Fibroblast of lung (primary cell): ENCODE measurements around the gene HIGD2A. TPM values are rescaled to one million over a fixed set of nuclear protein-coding genes. Genes with fewer than 3 reads are reported as not detected.

ENCODE experiments used
- DNase-seq, 2 donors: peaks; one replicate each; pipeline versions ENCODE4 v3.0.0 to v3.0.0-alpha.2; 2010; ENCODE audit warnings: low read depth in 2 of 2
- H2AFZ ChIP-seq: 2 replicates; pipeline ENCODE4 v1.5.1; 2012; ENCODE audit warnings: low read length, control low read depth, inconsistent platforms
- H3K27ac ChIP-seq: 2 replicates; pipeline ENCODE4 v1.5.1; 2011; ENCODE audit warnings: low read length, control low read depth; ENCODE audit not compliant: insufficient read depth
- H3K27me3 ChIP-seq: 2 replicates; pipeline ENCODE4 v1.5.1; 2011; ENCODE audit warnings: mild to moderate bottlenecking, low read length; ENCODE audit not compliant: control insufficient read depth, insufficient read depth
- H3K36me3 ChIP-seq: 2 replicates; pipeline ENCODE4 v1.5.1; 2011; ENCODE audit warnings: low read length; ENCODE audit not compliant: control insufficient read depth, insufficient read depth
- H3K4me1 ChIP-seq: 2 replicates; pipeline ENCODE4 v1.5.1; 2011; ENCODE audit warnings: low read length; ENCODE audit not compliant: control insufficient read depth, insufficient read depth; ENCODE audit errors: extremely low read depth
- H3K4me2 ChIP-seq: 2 replicates; pipeline ENCODE4 v1.5.1; 2011; ENCODE audit warnings: low read length, control low read depth; ENCODE audit not compliant: insufficient read depth; ENCODE audit errors: extremely low read depth
- H3K4me3 ChIP-seq, 4 experiments: fragments of 200-600 bp in 1 of 4; sonication (generic) in 1 of 4; replicated peaks in 1 of 4; 2 replicates each; pipeline ENCODE4 v1.5.1; 2011 to 2016; ENCODE audit warnings: low read length in 4 of 4, low read depth in 3 of 4, mild to moderate bottlenecking in 3 of 4, control low read depth in 2 of 4, inconsistent platforms in 1 of 4, mixed read lengths in 1 of 4; ENCODE audit not compliant: insufficient read depth in 1 of 4; ENCODE audit errors: control extremely low read depth in 1 of 4
- H3K79me2 ChIP-seq: 2 replicates; pipeline ENCODE4 v1.5.1; 2012; ENCODE audit warnings: mild to moderate bottlenecking, low read length, inconsistent platforms; ENCODE audit not compliant: control insufficient read depth, insufficient read depth
- H3K9ac ChIP-seq: 2 replicates; pipeline ENCODE4 v1.5.1; 2011; ENCODE audit warnings: mild to moderate bottlenecking, low read length, control low read depth; ENCODE audit not compliant: insufficient read depth
- H3K9me3 ChIP-seq: 2 replicates; pipeline ENCODE4 v1.5.1; 2012; ENCODE audit warnings: low read depth, low read length; ENCODE audit not compliant: control insufficient read depth, insufficient read depth
- H4K20me1 ChIP-seq: 2 replicates; pipeline ENCODE4 v1.5.1; 2011; ENCODE audit warnings: low read length; ENCODE audit not compliant: control insufficient read depth, insufficient read depth; ENCODE audit errors: extremely low read depth
- CTCF ChIP-seq, 2 donors: IDR thresholded peaks in 1 of 2; conservative IDR thresholded peaks in 1 of 2; 1 replicate in 1 of 2; 2 replicates in 1 of 2; pipeline ENCODE4 v1.5.1; 2011 to 2012; ENCODE audit warnings: low read length in 2 of 2, control low read depth in 1 of 2, inconsistent platforms in 1 of 2, low read depth in 1 of 2, mild to moderate bottlenecking in 1 of 2
- EZH2 ChIP-seq: IDR thresholded peaks from 2 replicates; pipeline ENCODE4 v1.5.1; 2012; ENCODE audit warnings: low read length, control low read depth, mild to moderate bottlenecking; ENCODE audit errors: missing control alignments
- polyA plus RNA-seq, 2 donors: library from polyadenylated mRNA; depleted of rRNA in 1 of 2; stranded (reverse) in 1 of 2; unstranded in 1 of 2; fragments of >200 nt; gene quantifications; 2 replicates each; pipeline ENCODE4 v1.2.1, GENCODE V29; 2011 to 2012; ENCODE audit warnings: missing spikeins in 1 of 2
- total RNA-seq: library from RNA; depleted of rRNA; stranded (reverse); fragments of >200 nt; gene quantifications from 2 replicates; pipeline ENCODE4 v1.2.1, GENCODE V29; 2014

Gene HIGD2A
- total and polyA plus RNA-seq, 2 donors (not counting 1 experiment from before 2014, with no cell fraction given) = 54.7 to 77.6 TPM

DNA sequence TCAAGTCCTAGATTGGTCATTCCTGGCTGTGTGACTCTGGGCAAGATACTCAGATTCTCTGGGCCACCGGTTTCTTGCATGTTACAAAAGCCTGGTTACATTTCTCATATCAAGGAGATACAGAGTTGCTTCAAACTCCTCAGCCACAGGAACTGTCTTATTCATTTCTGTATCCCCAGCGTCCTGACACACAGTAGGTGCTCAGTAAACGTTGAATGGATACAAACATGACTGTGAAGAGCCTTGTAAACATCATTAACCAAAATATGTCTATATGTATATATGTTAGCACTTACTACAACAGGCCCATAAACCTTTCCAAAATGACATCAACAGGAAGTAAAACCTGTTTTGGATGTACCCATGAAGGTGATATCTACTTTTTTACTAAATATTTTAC is 26.2 kb downstream of the HIGD2A start:
- Histone ChIP-seq H3K4me3 (peak overlapping the region in 3 of 4 experiments; percentile 18 to 87 (median 64)), H2AFZ (no peak overlapping the region), H3K4me2 (peak overlapping the region; percentile 84), H3K36me3 (peaks cover 3% of the 10 kb centered on the region), H3K9ac (no peak overlapping the region), H3K4me1 (peaks cover 17% of the 10 kb centered on the region), H4K20me1 (no peaks in the 10 kb centered on the region), H3K9me3 (no peaks in the 10 kb centered on the region), H3K27ac (no peak overlapping the region), H3K27me3 (no peaks in the 10 kb centered on the region), H3K79me2 (peaks cover 46% of the 10 kb centered on the region)
- DNase-seq = no peak
- no peak for TF ChIP-seq EZH2
- no peak for TF ChIP-seq CTCF (conservative IDR thresholded peaks at IDR 0.05 in 1 of 2, IDR thresholded peaks at IDR 0.05 in 1 of 2; ENCODE audit: low read depth in 1 of 2, low read length in 2 of 2)

DNA sequence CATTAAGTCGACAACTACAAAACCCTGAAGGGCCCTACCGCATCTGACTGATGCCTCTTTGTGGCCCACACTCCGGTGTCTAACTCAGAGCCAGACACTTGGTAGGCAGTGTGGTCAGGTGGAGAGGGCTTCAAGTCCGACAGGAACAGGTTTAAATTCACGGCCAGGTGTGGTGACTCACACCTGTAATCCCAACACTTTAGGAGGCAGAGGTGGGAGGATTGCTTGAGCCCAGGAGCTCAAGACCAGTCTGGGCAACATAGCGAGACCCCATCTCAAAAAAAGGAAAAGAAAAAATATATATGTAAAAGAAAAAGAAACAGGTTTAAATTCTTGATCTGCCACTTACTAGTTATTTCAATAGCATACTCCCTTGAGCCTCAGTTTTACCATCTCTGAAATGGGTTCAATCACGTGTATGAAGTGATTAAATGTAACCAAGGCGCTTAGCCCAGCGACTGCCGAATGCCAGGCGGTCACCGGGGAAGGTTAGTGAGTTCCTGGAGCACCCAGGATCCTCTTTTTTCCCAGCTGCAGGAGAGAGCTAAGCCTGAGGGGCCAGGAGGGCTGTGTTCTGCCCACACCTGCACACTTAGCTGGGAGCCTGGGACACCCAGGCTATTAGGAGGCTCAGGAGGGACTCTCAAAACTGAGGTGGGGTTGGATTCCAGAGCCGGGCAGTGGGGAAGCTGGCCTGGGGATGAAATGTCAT is 26.8 kb downstream of the HIGD2A start:
- Histone ChIP-seq H3K9ac (peak overlapping the region; percentile 93), H2AFZ (no peak overlapping the region), H3K36me3 (no peaks in the 10 kb centered on the region), H3K27me3 (no peaks in the 10 kb centered on the region), H4K20me1 (no peaks in the 10 kb centered on the region), H3K4me3 (peak overlapping the region; percentile 64 to 87 (median 78)), H3K4me2 (peak overlapping the region; percentile 84), H3K27ac (peak overlapping the region; percentile 91), H3K9me3 (no peaks in the 10 kb centered on the region), H3K79me2 (peaks cover 44% of the 10 kb centered on the region), H3K4me1 (peaks cover 17% of the 10 kb centered on the region)
- TF ChIP-seq EZH2 (no peak), CTCF (conservative IDR thresholded peaks at IDR 0.05 in 1 of 2, IDR thresholded peaks at IDR 0.05 in 1 of 2; ENCODE audit: low read depth in 1 of 2, low read length in 2 of 2) (no peak)
- DNase-seq = no peak

- H3K4me3 ChIP-seq = peak within 1 kb of the TSS; percentile 64 to 87 (median 78)
- H3K27ac ChIP-seq = peak within 1 kb of the TSS; percentile 91
These were observed 27.7 kb downstream of the HIGD2A start, which contains the start of gene CLTB for GRCh38 chr5:176415952-176416924. Gene CLTB (minus strand): TSS chr5:176416539. CDS start chr5:176416363, 176 bp downstream.

More at GRCh38 chr5:176415952-176416924, 27.7 kb downstream of the HIGD2A start, which contains the start of gene CLTB:
- no peaks in the 10 kb centered on the region for H3K27me3 ChIP-seq
- no peaks in the 10 kb centered on the region for H4K20me1 ChIP-seq
- peaks cover 39% of the 10 kb centered on the region for H3K79me2 ChIP-seq
- peak within 1 kb of the TSS; percentile 82 for H2AFZ ChIP-seq
- H3K36me3 ChIP-seq = no peaks in the 10 kb centered on the region
- peaks cover 17% of the 10 kb centered on the region for H3K4me1 ChIP-seq
- TF ChIP-seq EZH2 = no peak
- peak; percentile 16 to 23 for TF ChIP-seq CTCF (conservative IDR thresholded peaks at IDR 0.05 in 1 of 2, IDR thresholded peaks at IDR 0.05 in 1 of 2; ENCODE audit: low read depth in 1 of 2, low read length in 2 of 2)
- DNase-seq = peak; percentile 77 to 79
- peak within 1 kb of the TSS; percentile 93 for H3K9ac ChIP-seq
- no peaks in the 10 kb centered on the region for H3K9me3 ChIP-seq
- H3K4me2 ChIP-seq = peak within 1 kb of the TSS; percentile 84
